HG03565 (cell line): ENCODE measurements around the gene PTPRN.

Source experiments
- ATAC-seq: cut with Tn5 transposase; IDR thresholded peaks from one replicate; pipeline ENCODE4 v1.9.1; 2021; ENCODE audit warnings: mild to moderate bottlenecking, moderate library complexity; ENCODE audit not compliant: unreplicated experiment

The PTPRN gene

GRCh38 chr2:219247678-219248642 lies 61.2 kb downstream of the PTPRN start:
- ATAC-seq = no peak

- ATAC-seq = no peak
These were observed 62.6 kb downstream of the PTPRN start for GRCh38 chr2:219246559-219246958.

GRCh38 chr2:219245899-219246230 lies 63.3 kb downstream of the PTPRN start:
- no peak for ATAC-seq

- ATAC-seq = peak; percentile 73
These were observed 63.9 kb downstream of the PTPRN start, which contains the start of the genes GLB1L and STK16 for GRCh38 chr2:219245148-219245898. Gene GLB1L, minus strand, starts transcription at chr2:219245444. Its CDS starts 1,871 bp downstream, at chr2:219243573. Gene STK16, plus strand, starts transcription at chr2:219245479. Its CDS starts 521 bp downstream, at chr2:219246000.

GRCh38 chr2:219244789-219245147 lies 64.4 kb downstream of the PTPRN start:
- no peak for ATAC-seq

- ATAC-seq = no peak
These were observed 65.9 kb downstream of the PTPRN start for GRCh38 chr2:219243291-219243761.
